K562 (cell line): ENCODE data around the gene TK1. TPM values are rescaled to one million over a fixed set of nuclear protein-coding genes. Genes with fewer than 3 reads are reported as not detected.

Experiments used
- CEBPG ChIP-seq, 3 experiments: fragments of 200-800 bp in 1 of 3; sonication (Bioruptor generic) in 1 of 3; sonication (generic) in 1 of 3; formaldehyde crosslinking in 1 of 3; IDR thresholded peaks in 2 of 3; conservative IDR thresholded peaks in 1 of 3; 2 replicates each; pipeline versions ENCODE4 v1.6.1 to v1.8.0; 2016 to 2022; ENCODE audit warnings: missing compliant biosample characterization in 2 of 3, missing genetic modification characterization in 2 of 3, mild to moderate bottlenecking in 1 of 3, missing genetic modification reagents in 1 of 3
- CREB1 ChIP-seq, 2 experiments: sonication (generic) in 1 of 2; formaldehyde crosslinking in 1 of 2; IDR thresholded peaks; 2 replicates each; pipeline versions ENCODE4 v1.6.1 to v1.8.0; 2012 to 2022; ENCODE audit warnings: inconsistent platforms in 1 of 2, mild to moderate bottlenecking in 1 of 2, missing genetic modification reagents in 1 of 2, moderate library complexity in 1 of 2
- GABPB1 ChIP-seq: sonication (generic); formaldehyde crosslinking; IDR thresholded peaks from 2 replicates; pipeline ENCODE4 v1.8.0; 2022; ENCODE audit warnings: mild to moderate bottlenecking, missing genetic modification reagents
- GTF2E2 ChIP-seq: fragments of 200-800 bp; sonication (Bioruptor generic); IDR thresholded peaks from 2 replicates; pipeline ENCODE4 v1.6.1; 2016; ENCODE audit warnings: missing genetic modification characterization, missing compliant biosample characterization
- RUNX1 ChIP-seq: sonication (generic); IDR thresholded peaks from 2 replicates; pipeline ENCODE4 v1.6.1; 2016; ENCODE audit warnings: antibody characterized with exemption, low read depth
- TEAD4 ChIP-seq, 2 experiments: sonication (generic) in 1 of 2; formaldehyde crosslinking in 1 of 2; IDR thresholded peaks; 2 replicates each; pipeline versions ENCODE4 v1.6.1 to v1.8.0; 2012 to 2022; ENCODE audit warnings: borderline replicate concordance in 1 of 2, inconsistent platforms in 1 of 2, low read length in 1 of 2, mild to moderate bottlenecking in 1 of 2, missing genetic modification reagents in 1 of 2
- TGIF2 ChIP-seq: sonication (generic); formaldehyde crosslinking; IDR thresholded peaks from 2 replicates; pipeline ENCODE4 v1.8.1; 2022; ENCODE audit warnings: mild to moderate bottlenecking, missing genetic modification reagents, moderate library complexity
- YY1 ChIP-seq, 3 experiments: IDR thresholded peaks; 2 replicates each; pipeline ENCODE4 v1.6.1; 2011; ENCODE audit warnings: low read length in 2 of 3, mild to moderate bottlenecking in 2 of 3, moderate library complexity in 2 of 3, borderline replicate concordance in 1 of 3, control low read depth in 1 of 3, low read depth in 1 of 3; ENCODE audit not compliant: insufficient read depth in 3 of 3, insufficient replicate concordance in 2 of 3, control insufficient read depth in 1 of 3, insufficient read length in 1 of 3; ENCODE audit errors: extremely low read depth in 1 of 3
- ZNF668 ChIP-seq: fragments of 250-450 bp; sonication (Bioruptor Pico); IDR thresholded peaks from 2 replicates; pipeline ENCODE4 v1.8.0; 2022; ENCODE audit warnings: mild to moderate bottlenecking, inconsistent platforms
- polyA plus RNA-seq, 8 experiments: library from polyadenylated mRNA; depleted of rRNA in 4 of 8; stranded (reverse) in 5 of 8; unstranded in 3 of 8; fragments of >200 nt; fragmentation: Nextera tagmentation in 2 of 8; fragmentation: Illumina TruSeq in 1 of 8; extraction: Ambion mirVana in 2 of 8; extraction: Trizol in 1 of 8; gene quantifications; 2 replicates each; pipeline versions ENCODE4 v1.2.1 to v1.2.3, GENCODE V29; 2011 to 2014; ENCODE audit warnings: inconsistent platforms in 1 of 8, missing spikeins in 1 of 8
- total RNA-seq, 7 experiments: library from RNA; depleted of rRNA in 6 of 7; stranded (reverse); fragments of >200 nt in 6 of 7; fragmentation: Illumina TruSeq in 2 of 7; extraction: Trizol in 2 of 7; gene quantifications; 2 replicates each; pipeline versions ENCODE4 v1.2.1 to v1.2.3, GENCODE V29; 2011 to 2021; ENCODE audit warnings: low replicate concordance in 1 of 7
- TF ChIP-seq, protein P1 (sequence below), 2 experiments: fragments of 450-650 bp; formaldehyde crosslinking in 1 of 2; IDR thresholded peaks; 2 replicates each; pipeline versions ENCODE4 v1.4.0 to v1.6.1; 2014 to 2020; ENCODE audit warnings: mild to moderate bottlenecking in 2 of 2, borderline replicate concordance in 1 of 2, low read depth in 1 of 2
- TF ChIP-seq, protein P2 (sequence below): sonication (generic); formaldehyde crosslinking; IDR thresholded peaks from 2 replicates; pipeline ENCODE4 v1.8.0; 2023; ENCODE audit warnings: mild to moderate bottlenecking, missing genetic modification reagents

Gene TK1
- total and polyA plus RNA-seq, 9 of the 15 experiments (the other 6 are each of a cell fraction or from before 2014, with no cell fraction given): 8.4 to 280 (median 103) TPM

GRCh38 chr17:78140169-78141051, 46.4 kb downstream of the TK1 start (continued):
- TF ChIP-seq, protein P1, sequence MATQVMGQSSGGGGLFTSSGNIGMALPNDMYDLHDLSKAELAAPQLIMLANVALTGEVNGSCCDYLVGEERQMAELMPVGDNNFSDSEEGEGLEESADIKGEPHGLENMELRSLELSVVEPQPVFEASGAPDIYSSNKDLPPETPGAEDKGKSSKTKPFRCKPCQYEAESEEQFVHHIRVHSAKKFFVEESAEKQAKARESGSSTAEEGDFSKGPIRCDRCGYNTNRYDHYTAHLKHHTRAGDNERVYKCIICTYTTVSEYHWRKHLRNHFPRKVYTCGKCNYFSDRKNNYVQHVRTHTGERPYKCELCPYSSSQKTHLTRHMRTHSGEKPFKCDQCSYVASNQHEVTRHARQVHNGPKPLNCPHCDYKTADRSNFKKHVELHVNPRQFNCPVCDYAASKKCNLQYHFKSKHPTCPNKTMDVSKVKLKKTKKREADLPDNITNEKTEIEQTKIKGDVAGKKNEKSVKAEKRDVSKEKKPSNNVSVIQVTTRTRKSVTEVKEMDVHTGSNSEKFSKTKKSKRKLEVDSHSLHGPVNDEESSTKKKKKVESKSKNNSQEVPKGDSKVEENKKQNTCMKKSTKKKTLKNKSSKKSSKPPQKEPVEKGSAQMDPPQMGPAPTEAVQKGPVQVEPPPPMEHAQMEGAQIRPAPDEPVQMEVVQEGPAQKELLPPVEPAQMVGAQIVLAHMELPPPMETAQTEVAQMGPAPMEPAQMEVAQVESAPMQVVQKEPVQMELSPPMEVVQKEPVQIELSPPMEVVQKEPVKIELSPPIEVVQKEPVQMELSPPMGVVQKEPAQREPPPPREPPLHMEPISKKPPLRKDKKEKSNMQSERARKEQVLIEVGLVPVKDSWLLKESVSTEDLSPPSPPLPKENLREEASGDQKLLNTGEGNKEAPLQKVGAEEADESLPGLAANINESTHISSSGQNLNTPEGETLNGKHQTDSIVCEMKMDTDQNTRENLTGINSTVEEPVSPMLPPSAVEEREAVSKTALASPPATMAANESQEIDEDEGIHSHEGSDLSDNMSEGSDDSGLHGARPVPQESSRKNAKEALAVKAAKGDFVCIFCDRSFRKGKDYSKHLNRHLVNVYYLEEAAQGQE (IDR thresholded peaks at IDR 0.05; ENCODE audit: borderline replicate concordance): no peak
- TF ChIP-seq, protein P1 (CRISPR knock-in tag; IDR thresholded peaks at IDR 0.05; ENCODE audit: low read depth): peak; percentile 67
- TF ChIP-seq, protein P2, sequence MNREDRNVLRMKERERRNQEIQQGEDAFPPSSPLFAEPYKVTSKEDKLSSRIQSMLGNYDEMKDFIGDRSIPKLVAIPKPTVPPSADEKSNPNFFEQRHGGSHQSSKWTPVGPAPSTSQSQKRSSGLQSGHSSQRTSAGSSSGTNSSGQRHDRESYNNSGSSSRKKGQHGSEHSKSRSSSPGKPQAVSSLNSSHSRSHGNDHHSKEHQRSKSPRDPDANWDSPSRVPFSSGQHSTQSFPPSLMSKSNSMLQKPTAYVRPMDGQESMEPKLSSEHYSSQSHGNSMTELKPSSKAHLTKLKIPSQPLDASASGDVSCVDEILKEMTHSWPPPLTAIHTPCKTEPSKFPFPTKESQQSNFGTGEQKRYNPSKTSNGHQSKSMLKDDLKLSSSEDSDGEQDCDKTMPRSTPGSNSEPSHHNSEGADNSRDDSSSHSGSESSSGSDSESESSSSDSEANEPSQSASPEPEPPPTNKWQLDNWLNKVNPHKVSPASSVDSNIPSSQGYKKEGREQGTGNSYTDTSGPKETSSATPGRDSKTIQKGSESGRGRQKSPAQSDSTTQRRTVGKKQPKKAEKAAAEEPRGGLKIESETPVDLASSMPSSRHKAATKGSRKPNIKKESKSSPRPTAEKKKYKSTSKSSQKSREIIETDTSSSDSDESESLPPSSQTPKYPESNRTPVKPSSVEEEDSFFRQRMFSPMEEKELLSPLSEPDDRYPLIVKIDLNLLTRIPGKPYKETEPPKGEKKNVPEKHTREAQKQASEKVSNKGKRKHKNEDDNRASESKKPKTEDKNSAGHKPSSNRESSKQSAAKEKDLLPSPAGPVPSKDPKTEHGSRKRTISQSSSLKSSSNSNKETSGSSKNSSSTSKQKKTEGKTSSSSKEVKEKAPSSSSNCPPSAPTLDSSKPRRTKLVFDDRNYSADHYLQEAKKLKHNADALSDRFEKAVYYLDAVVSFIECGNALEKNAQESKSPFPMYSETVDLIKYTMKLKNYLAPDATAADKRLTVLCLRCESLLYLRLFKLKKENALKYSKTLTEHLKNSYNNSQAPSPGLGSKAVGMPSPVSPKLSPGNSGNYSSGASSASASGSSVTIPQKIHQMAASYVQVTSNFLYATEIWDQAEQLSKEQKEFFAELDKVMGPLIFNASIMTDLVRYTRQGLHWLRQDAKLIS (CRISPR knock-in tag): 0 out of 2 replicates have a peak, but pooled peaks have one; percentile 55
- TF ChIP-seq GABPB1 (peak; percentile 49), TEAD4 (IDR thresholded peaks at IDR 0.05; ENCODE audit: low read length) (peak; percentile 26; the same call in 1 of the 2 replicates), TEAD4 (CRISPR knock-in tag; IDR thresholded peaks at IDR 0.05; ENCODE audit: borderline replicate concordance) (no peak), CEBPG (CRISPR knock-in tag; IDR thresholded peaks at IDR 0.05) (peak; percentile 36; the same call in 1 of the 2 replicates), CEBPG (tag; conservative IDR thresholded peaks at IDR 0.05 in 1 of 2, IDR thresholded peaks at IDR 0.05 in 1 of 2) (no peak), CREB1 (IDR thresholded peaks at IDR 0.05) (no peak; the same call in 1 of the 2 replicates), CREB1 (CRISPR knock-in tag; IDR thresholded peaks at IDR 0.05) (peak; percentile 70), ZNF668 (CRISPR knock-in tag) (no peak), TGIF2 (no peak), YY1 (IDR thresholded peaks at IDR 0.05; ENCODE audit: borderline replicate concordance in 1 of 3, control insufficient read depth in 1 of 3, extremely low read depth in 1 of 3, insufficient read depth in 3 of 3, insufficient read length in 1 of 3, insufficient replicate concordance in 2 of 3, low read depth in 1 of 3, low read length in 2 of 3) (peak in 1 of 3 experiments; percentile 14), GTF2E2 (tag) (no peak), RUNX1 (no peak)
